Mucosa of stomach (tissue), 1 donor: ENCODE measurements around the gene TMEM92.
"Not testable (repeated sequence)": the region's sequence is repeated elsewhere in the genome, so short reads cannot be mapped to it uniquely, and the experiment has no call there.

Source experiments
- H3K27me3 ChIP-seq: one replicate; pipeline ENCODE4 v1.7.0; 2013; ENCODE audit warnings: mild to moderate bottlenecking, low read length; ENCODE audit not compliant: control insufficient read depth, insufficient read depth
- H3K36me3 ChIP-seq: one replicate; pipeline ENCODE4 v1.7.0; 2013; ENCODE audit warnings: low read length; ENCODE audit not compliant: control insufficient read depth, insufficient read depth
- H3K4me1 ChIP-seq: one replicate; pipeline ENCODE4 v1.7.0; 2013; ENCODE audit warnings: mild to moderate bottlenecking, low read length; ENCODE audit not compliant: control insufficient read depth, insufficient read depth
- H3K4me3 ChIP-seq: one replicate; pipeline ENCODE4 v1.7.0; 2013; ENCODE audit warnings: low read length
- H3K9ac ChIP-seq: one replicate; pipeline ENCODE4 v1.7.0; 2013; ENCODE audit warnings: mild to moderate bottlenecking, low read length, moderate library complexity
- H3K9me3 ChIP-seq: one replicate; pipeline ENCODE4 v1.7.0; 2013; ENCODE audit warnings: mild to moderate bottlenecking, low read length, moderate library complexity; ENCODE audit not compliant: control insufficient read depth
- donor health status: Pancreatic carcinoma.

Gene TMEM92

DNA sequence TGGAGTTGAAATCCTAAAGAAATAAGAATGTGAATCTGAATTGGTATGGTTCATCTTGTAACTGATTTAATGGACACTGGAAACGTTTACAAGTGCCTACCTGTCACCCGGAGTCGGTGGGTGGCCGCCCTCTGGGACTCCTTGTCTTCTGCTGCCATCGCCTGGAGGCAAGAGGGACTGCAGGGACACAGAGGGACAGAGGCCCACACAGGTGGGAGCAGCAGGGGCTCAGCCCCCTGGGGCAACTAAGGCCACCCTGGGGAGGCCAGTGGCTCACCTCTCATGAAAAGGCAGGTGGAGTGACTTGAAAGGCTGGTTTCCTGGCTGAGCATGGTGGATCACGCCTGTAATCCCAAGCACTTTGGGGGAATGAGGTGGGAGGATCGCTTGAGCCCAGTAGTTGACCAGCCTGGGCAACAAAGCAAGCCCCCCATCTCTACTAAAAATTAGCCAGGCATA is 23.2 kb downstream of the TMEM92 start:
- Histone ChIP-seq H3K27me3 (no peaks in the 10 kb centered on the region), H3K4me3 (no peak overlapping the region), H3K9ac (no peak overlapping the region), H3K9me3 (no peaks in the 10 kb centered on the region), H3K4me1 (peaks cover 20% of the 10 kb centered on the region), H3K36me3 (no peaks in the 10 kb centered on the region)

DNA sequence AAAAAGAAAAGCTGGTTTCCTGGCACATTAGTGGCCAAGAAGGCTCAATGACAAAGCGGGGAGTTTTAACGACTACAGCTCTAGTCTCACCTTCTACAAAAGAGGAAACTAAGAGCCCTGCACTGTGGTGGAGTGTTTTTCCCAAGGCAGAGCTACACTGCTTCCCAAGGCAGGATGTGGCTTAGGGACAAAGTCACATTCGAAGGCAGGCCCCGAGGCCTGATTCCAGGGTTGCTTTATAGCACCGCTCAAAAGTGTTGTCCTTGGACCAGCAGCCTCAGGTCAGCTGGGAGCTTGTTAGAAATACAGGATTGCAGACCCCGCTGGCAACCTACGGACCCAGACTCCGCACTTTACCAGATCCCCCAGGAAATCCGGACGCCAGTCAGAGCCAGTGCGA is 23.8 kb downstream of the TMEM92 start:
- Histone ChIP-seq H3K4me1 (peaks cover 26% of the 10 kb centered on the region), H3K36me3 (no peaks in the 10 kb centered on the region), H3K9ac (no peak overlapping the region), H3K27me3 (no peaks in the 10 kb centered on the region), H3K9me3 (no peaks in the 10 kb centered on the region), H3K4me3 (no peak overlapping the region)

DNA sequence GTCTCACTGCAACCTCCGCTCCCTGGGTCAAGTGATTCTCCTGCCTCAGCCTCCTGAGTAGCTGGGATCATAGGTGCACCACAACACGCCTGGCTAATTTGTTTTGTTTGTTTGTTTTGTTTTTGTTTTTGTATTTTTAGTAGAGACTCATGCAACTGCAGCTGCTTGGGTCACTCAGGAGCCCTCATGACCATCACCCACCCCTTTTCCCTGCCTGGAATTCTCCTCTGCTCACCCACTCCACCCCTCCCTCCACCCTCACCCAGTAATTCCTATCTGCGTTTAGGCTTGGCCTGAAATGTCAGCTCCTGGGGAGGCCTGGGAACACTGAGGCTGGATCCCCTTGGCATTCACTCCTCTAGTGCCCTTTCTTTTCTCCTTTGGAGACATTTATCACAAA is 25.5 kb downstream of the TMEM92 start:
- no peaks in the 10 kb centered on the region for H3K27me3 ChIP-seq
- no peaks in the 10 kb centered on the region for H3K36me3 ChIP-seq
- H3K9me3 ChIP-seq, result no peaks in the 10 kb centered on the region
- H3K4me3 ChIP-seq, result no peak overlapping the region
- no peak overlapping the region for H3K9ac ChIP-seq
- H3K4me1 ChIP-seq, result peaks cover 33% of the 10 kb centered on the region

DNA sequence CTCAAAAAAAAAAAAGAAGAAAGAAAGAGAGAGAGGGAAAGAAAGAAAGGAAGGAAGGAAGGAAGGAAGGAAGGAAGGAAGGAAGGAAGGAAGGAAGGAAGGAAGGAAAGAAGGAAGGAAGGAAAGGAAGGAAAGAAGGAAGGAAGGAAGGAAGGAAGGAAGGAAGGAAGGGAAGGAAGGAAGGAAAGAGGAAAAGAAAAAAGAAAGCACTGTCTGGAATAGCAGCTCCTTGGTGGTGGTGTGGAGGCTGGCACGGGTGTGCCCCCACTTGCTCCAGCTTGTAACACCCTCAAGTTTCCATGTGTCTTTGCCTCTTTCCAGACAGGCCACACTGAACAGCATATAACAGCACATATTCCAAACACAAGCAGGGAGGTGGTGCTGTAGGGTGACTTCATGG is 26.6 kb downstream of the TMEM92 start:
- peaks cover 38% of the 10 kb centered on the region for H3K4me1 ChIP-seq
- H3K36me3 ChIP-seq, H3K9ac ChIP-seq, H3K4me3 ChIP-seq, H3K9me3 ChIP-seq, H3K27me3 ChIP-seq: not testable (repeated sequence)

DNA sequence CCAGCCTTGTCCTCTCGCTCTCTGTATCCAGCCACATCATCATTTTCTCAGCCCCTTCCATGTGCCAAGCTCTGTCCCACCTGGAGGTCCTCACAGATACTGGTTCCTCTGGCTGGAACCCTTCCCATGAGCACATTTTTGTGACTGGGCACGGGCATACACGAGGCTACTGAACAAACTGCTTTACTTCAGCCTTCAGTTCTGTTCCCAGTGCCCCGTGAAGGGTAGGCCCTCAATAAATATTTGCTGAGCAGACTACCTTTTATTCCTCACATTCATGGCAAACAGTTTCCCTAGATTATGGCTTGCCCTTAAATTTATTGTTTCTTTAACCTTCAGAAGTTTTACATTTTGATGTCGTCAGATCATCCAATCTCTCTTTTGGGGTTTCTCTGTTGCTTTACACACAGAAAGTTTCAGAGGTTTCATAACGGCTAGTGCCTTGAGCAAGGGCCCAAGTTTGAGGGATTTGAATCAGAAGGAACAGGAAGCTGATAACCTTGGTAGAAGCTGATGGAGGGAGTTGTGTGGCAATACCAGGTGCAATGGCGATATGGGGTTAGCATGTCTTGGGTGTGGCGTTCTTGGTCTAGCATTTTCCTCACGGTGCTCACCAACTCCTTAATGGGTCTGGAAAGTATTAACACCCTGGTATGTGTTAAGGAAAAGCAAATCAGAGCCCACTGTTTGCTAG is 27.8 kb downstream of the TMEM92 start:
- Histone ChIP-seq H3K36me3 (no peaks in the 10 kb centered on the region), H3K27me3 (no peaks in the 10 kb centered on the region), H3K9ac (no peak overlapping the region), H3K9me3 (no peaks in the 10 kb centered on the region), H3K4me1 (peaks cover 38% of the 10 kb centered on the region), H3K4me3 (no peak overlapping the region)

DNA sequence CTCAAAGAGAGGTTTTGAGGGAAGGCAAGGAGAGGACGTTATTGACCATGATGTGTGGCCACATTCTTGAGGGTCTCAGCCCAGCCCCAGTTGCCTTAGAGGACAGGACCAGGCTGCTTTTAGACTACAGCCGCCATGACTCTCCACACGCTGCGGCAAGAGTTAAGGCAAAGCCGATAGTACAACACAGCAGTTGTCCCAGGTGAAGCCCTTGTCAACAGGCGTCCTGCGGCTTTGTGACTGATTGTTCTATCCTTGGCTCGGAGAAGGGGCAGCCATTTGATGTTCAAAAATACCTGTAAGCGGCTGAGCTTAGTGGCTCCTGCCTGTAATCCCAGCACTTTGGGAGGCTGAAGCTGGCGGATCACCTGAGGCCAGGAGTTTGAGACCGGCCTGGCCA is 28.8 kb downstream of the TMEM92 start:
- Histone ChIP-seq H3K4me3 (no peak overlapping the region), H3K9ac (no peak overlapping the region), H3K27me3 (no peaks in the 10 kb centered on the region), H3K36me3 (no peaks in the 10 kb centered on the region), H3K9me3 (no peaks in the 10 kb centered on the region), H3K4me1 (peaks cover 38% of the 10 kb centered on the region)

DNA sequence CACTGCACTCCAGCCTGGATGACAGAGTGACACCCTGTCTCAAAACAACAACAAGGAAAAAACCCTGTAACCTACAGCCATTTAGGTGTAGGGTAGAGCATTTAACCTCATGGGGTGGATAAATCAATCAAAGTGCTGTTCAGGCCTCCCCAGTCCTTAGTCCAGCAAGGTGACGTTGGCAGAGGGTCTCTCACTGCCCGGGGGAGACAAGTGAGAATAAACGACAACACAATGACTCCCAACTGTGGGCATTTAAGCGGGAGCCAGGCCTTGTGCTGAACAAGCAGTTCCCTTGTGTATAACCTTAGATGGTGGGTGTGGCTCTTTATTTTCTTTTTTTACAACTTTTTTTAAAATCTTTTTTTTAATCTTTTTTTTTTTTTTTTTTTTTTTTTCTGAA is 29.3 kb downstream of the TMEM92 start:
- peaks cover 38% of the 10 kb centered on the region for H3K4me1 ChIP-seq
- H3K4me3 ChIP-seq, result no peak overlapping the region
- no peaks in the 10 kb centered on the region for H3K36me3 ChIP-seq
- no peaks in the 10 kb centered on the region for H3K27me3 ChIP-seq
- H3K9me3 ChIP-seq, result no peaks in the 10 kb centered on the region
- no peak overlapping the region for H3K9ac ChIP-seq

DNA sequence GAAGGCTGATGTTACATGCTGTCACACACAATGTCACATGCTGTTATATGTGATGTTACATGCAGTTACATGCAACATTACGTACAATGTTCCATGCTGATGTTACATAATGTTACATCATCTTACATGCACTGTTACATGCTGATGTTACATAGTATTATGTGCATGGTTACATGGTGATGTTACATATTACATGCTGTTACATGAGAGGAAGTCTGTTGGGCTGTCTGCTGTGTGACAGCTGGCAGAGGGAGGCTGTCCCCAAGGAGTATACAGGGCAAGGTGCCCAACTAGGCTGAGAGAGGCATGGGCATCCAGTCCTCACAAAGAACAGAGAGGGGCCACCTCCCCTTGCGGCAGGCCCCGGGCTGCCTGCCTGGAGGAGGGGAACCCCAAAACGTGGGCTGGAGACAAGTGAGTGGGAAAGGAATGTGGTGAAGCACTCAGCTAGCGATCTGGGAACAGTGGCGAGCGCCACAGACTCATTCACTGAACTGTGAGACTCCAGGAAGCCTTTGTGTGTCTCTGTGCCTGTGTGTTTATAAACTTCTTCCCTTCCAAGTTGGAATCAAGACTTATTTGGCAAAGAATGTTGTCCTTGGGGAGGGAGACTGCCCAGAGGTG is 30.6 kb downstream of the TMEM92 start:
- Histone ChIP-seq H3K36me3 (no peaks in the 10 kb centered on the region), H3K9me3 (no peaks in the 10 kb centered on the region), H3K27me3 (no peaks in the 10 kb centered on the region), H3K4me3 (no peak overlapping the region), H3K9ac (no peak overlapping the region), H3K4me1 (peaks cover 36% of the 10 kb centered on the region)

DNA sequence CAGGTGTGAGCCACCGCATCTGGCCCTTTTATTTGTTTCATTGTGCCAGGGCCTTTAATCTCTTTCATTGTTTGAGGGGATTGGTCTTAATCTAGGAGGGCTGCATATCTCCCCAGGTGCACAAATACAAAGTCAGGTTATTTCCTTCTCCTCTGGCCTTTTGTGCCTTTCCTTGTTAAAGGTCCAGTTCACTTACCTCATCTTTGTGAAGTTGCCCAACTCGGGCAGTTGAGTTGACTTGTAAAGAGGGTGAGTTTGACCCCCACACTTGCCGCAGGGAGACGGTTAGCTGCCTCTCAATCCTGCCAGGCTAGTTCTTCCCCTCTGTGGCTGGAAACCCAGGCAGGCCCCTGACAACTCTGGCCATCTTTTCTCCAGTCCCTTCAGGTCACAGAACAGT is 33.4 kb downstream of the TMEM92 start:
- H3K4me3 ChIP-seq, result no peak overlapping the region
- H3K36me3 ChIP-seq, result no peaks in the 10 kb centered on the region
- peaks cover 15% of the 10 kb centered on the region for H3K4me1 ChIP-seq
- H3K9ac ChIP-seq, result no peak overlapping the region
- no peaks in the 10 kb centered on the region for H3K9me3 ChIP-seq
- no peaks in the 10 kb centered on the region for H3K27me3 ChIP-seq

DNA sequence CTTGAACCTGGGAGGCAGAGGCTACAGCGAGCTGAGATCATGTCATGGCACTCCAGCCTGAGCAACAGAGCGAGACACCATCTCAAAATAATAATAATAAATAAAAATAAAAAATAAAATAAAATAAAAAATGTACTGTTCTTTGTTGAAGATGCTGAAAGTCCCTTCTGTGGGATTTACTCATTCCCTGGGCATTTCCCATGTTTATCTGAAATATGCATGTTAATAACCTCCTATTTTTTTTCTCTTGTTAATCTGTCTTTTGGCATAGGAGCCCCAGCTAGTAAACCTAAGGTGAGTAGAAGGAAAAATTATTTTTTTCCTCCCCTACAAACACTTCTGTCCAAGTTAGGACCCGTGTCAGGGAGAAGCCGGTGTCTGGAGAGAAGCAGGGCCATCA is 34.4 kb downstream of the TMEM92 start:
- no peak overlapping the region for H3K9ac ChIP-seq
- no peaks in the 10 kb centered on the region for H3K27me3 ChIP-seq
- H3K4me1 ChIP-seq, result peaks cover 11% of the 10 kb centered on the region
- no peaks in the 10 kb centered on the region for H3K36me3 ChIP-seq
- H3K4me3 ChIP-seq, result no peak overlapping the region
- H3K9me3 ChIP-seq, result no peaks in the 10 kb centered on the region

DNA sequence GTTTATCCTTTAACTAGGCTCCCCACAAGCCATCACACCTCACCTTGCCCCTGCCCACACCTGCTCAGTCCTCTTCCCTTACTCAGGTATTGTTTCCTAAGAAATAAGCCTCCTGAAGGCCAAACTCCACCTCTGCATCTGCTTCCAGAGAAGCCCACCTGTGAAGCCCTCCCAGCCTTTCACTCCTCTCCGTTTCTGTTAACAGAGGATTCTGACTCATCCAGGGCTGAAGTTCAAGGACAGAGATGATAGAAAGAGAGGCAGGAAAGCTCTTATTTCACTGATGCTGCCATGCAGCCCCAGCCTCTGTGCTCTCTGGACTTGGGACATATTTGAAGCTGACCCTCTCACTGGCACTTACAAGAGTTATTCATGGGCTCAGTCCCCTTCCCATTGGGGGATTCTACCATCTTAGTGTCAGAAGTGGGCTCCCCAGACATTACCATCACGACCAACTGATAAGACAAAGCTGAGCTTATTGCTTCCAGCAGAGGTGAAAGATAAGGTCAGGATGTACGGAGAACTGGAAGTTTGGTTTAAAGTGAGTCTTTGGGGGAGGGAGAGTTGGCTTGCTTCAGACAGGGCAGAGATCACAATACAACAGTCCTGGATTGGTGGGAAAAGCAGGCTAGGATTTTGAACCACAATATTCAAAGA is 36.3 kb downstream of the TMEM92 start:
- H3K27me3 ChIP-seq, result no peaks in the 10 kb centered on the region
- H3K4me1 ChIP-seq, result no peaks in the 10 kb centered on the region
- H3K9ac ChIP-seq, result no peak overlapping the region
- no peak overlapping the region for H3K4me3 ChIP-seq
- H3K9me3 ChIP-seq, result no peaks in the 10 kb centered on the region
- no peaks in the 10 kb centered on the region for H3K36me3 ChIP-seq

DNA sequence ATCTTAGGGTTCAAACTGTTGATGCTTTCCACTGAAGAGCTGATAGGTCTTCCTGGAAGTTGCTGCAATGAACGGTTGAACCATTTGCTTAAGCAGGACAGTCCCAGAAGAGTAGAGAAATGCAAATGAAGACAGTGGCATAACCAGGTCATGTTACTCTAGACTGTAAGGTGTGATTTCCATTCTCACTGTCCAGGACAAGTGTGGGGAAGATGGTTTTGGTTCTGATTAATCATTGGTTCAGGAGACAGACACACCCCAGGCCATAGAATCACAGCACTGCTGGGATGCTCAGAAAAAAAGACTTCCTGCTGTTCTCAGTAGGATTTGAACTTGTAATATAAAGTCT is 36.8 kb downstream of the TMEM92 start:
- Histone ChIP-seq H3K36me3 (no peaks in the 10 kb centered on the region), H3K4me1 (no peaks in the 10 kb centered on the region), H3K9ac (no peak overlapping the region), H3K4me3 (no peak overlapping the region), H3K27me3 (no peaks in the 10 kb centered on the region), H3K9me3 (no peaks in the 10 kb centered on the region)
